Measurements from ENCODE around the gene CACNA1G.

GRCh38 chr17:50627036-50627781, 66.7 kb downstream of the CACNA1G start:
- TF ChIP-seq EZH2 (IDR thresholded peaks at IDR 0.05; ENCODE audit: borderline replicate concordance, insufficient read depth, low read length, poor library complexity, severe bottlenecking): no peak
- TF ChIP-seq EP300 (conservative IDR thresholded peaks at IDR 0.05; ENCODE audit: poor library complexity, severe bottlenecking): no peak
- TF ChIP-seq CTCF (IDR thresholded peaks at IDR 0.05; ENCODE audit: poor library complexity, severe bottlenecking): peak; percentile 32
- no peak for TF ChIP-seq RAD21 (conservative IDR thresholded peaks at IDR 0.05)
- TF ChIP-seq POLR2AphosphoS5 (IDR thresholded peaks at IDR 0.05): no peak
- no peak for TF ChIP-seq MXI1 (conservative IDR thresholded peaks at IDR 0.05; ENCODE audit: poor library complexity, severe bottlenecking)

All from neural cell (in vitro differentiated cells).